Urinary bladder (tissue), 4 donors: Measurements from ENCODE around the gene SRSF4. TPM values are rescaled to one million over a fixed set of nuclear protein-coding genes. Genes with fewer than 3 reads are reported as not detected.
A peak's percentile ranks its signal among the peaks of the same experiment; 100 is the strongest.
"Not testable (repeated sequence)": the region's sequence is repeated elsewhere in the genome, so short reads cannot be mapped to it uniquely, and the experiment has no call there.

Experiments used
- DNase-seq: peaks from one replicate; pipeline ENCODE4 v3.0.0-alpha.2; 2015; ENCODE audit errors: extremely low spot score
- H3K27ac ChIP-seq: one replicate; pipeline ENCODE4 v1.5.1; 2013; ENCODE audit warnings: low read depth, mild to moderate bottlenecking, moderate library complexity
- H3K36me3 ChIP-seq: one replicate; pipeline ENCODE4 v1.6.1; 2013; ENCODE audit warnings: mild to moderate bottlenecking, moderate library complexity; ENCODE audit not compliant: insufficient read depth
- H3K4me1 ChIP-seq: one replicate; pipeline ENCODE4 v1.6.1; 2013; ENCODE audit warnings: mild to moderate bottlenecking, moderate library complexity; ENCODE audit not compliant: insufficient read depth
- H3K4me3 ChIP-seq: one replicate; pipeline ENCODE4 v1.5.1; 2013; ENCODE audit warnings: low read depth, low read length
- WGBS: extraction: QIAGEN DNeasy Blood & Tissue Kit; methylation state at CpG from one replicate; pipeline ENCODE4 v1.1.7; 2013; 5-methylcytosine and 5-hydroxymethylcytosine counted together
- polyA plus RNA-seq: library from polyadenylated mRNA; stranded (reverse); fragments of 200-250 nt; gene quantifications from one replicate; pipeline ENCODE4 v1.2.3, GENCODE V29; 2013
- total RNA-seq: library from RNA; depleted of rRNA; stranded (reverse); fragments of >200 nt; gene quantifications from one replicate; pipeline ENCODE4 v1.2.3, GENCODE V29; 2014
- donor health status: healthy with polysubstance abuse.
- donor health status: healthy.

SRSF4 gene
- total and polyA plus RNA-seq, 2 donors: 57.3 to 88.1 TPM

GRCh38 chr1:29123053-29123886, 58.4 kb downstream of the SRSF4 start:
- no peak for DNase-seq
- H3K27ac ChIP-seq: peak overlapping the region; percentile 91
- H3K4me1 ChIP-seq: peaks cover 3% of the 10 kb centered on the region
- no peaks in the 10 kb centered on the region for H3K36me3 ChIP-seq
- 4% methylated on average over 70 of the region's 70 CpGs for WGBS
- H3K4me3 ChIP-seq: peak overlapping the region; percentile 52

GRCh38 chr1:29122682-29123052, 59.0 kb downstream of the SRSF4 start:
- no peaks in the 10 kb centered on the region for H3K36me3 ChIP-seq
- 2% methylated on average over 34 of the region's 34 CpGs for WGBS
- DNase-seq: no peak
- peak overlapping the region; percentile 52 for H3K4me3 ChIP-seq
- peaks cover 3% of the 10 kb centered on the region for H3K4me1 ChIP-seq
- peak overlapping the region; percentile 91 for H3K27ac ChIP-seq

GRCh38 chr1:29121936-29122681, 59.6 kb downstream of the SRSF4 start:
- peaks cover 3% of the 10 kb centered on the region for H3K4me1 ChIP-seq
- WGBS: under 1% methylated on average over 81 of the region's 81 CpGs
- DNase-seq: no peak

DNA sequence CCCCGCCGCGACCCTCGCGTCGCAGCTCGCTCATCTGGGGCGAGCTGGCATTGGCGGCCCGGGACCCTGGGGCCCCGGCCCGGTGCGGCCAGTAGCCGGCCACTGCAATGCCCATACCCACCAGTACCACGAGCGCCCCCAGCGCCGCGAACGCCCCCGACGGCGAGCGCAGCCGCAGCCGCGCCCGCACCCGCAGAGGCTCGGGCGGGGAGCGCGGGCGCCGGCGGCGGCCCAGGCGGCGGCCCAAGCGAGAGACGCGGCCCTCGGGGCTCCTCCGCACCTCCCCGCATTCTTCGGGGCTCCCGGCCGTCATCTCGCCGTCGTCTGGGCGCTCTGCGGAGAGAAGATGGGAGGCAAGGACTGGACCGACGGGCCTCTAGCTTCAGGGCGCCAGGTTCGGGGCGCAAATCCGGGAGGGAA, 60.2 kb downstream of the SRSF4 start:
- WGBS: 1% methylated on average over 59 of the region's 59 CpGs

More at GRCh38 chr1:29121936-29122681, 59.6 kb downstream of the SRSF4 start:
- Histone ChIP-seq H3K4me3 (peak overlapping the region; percentile 52), H3K36me3 (no peaks in the 10 kb centered on the region), H3K27ac (peak overlapping the region; percentile 91)

GRCh38 chr1:29120947-29121485, 60.7 kb downstream of the SRSF4 start:
- Histone ChIP-seq H3K4me3 (peak overlapping the region; percentile 52), H3K27ac (no peak overlapping the region), H3K36me3 (no peaks in the 10 kb centered on the region), H3K4me1 (peaks cover 3% of the 10 kb centered on the region)
- DNase-seq: no peak
- WGBS: 28% methylated on average over 42 of the region's 42 CpGs

More for the DNA sequence above, 60.2 kb downstream of the SRSF4 start:
- Histone ChIP-seq H3K36me3 (no peaks in the 10 kb centered on the region), H3K27ac (peak overlapping the region; percentile 42), H3K4me3 (peak overlapping the region; percentile 52), H3K4me1 (peaks cover 3% of the 10 kb centered on the region)
- no peak for DNase-seq

DNA sequence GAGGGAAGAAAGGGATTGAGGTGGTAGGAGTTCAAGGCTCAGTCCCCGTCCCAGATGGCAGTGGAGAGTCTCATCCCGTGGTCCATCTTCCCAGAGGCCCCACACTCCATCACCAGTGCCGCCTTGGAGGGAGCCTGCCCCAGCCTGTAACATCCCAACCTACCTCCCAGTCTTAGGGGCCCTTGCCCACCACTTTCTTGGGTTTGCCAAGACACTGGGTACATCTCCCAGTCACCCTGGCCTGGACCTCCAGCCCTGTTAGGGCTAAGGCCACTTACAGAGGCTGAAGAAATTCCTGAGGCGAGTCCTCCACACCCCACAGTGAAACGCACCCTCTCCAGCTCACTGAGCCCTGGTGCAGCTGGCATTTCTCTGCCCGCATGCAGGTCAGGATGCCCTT, 61.3 kb downstream of the SRSF4 start:
- H3K4me3 ChIP-seq: no peak overlapping the region
- WGBS: 80% methylated on average over 6 of the region's 6 CpGs
- no peaks in the 10 kb centered on the region for H3K36me3 ChIP-seq
- H3K27ac ChIP-seq: no peak overlapping the region
- H3K4me1 ChIP-seq: peaks cover 3% of the 10 kb centered on the region
- DNase-seq: no peak

GRCh38 chr1:29119121-29119929, 62.4 kb downstream of the SRSF4 start:
- H3K36me3 ChIP-seq: no peaks in the 10 kb centered on the region
- WGBS: 42% methylated on average over 12 of the region's 12 CpGs
- DNase-seq: no peak
- H3K4me1 ChIP-seq: peaks cover 3% of the 10 kb centered on the region
- no peak overlapping the region for H3K4me3 ChIP-seq
- peak overlapping the region; percentile 12 for H3K27ac ChIP-seq

GRCh38 chr1:29117381-29117780, 64.3 kb downstream of the SRSF4 start:
- no peak for DNase-seq
- Histone ChIP-seq H3K4me3 (no peak overlapping the region), H3K36me3 (no peaks in the 10 kb centered on the region), H3K27ac (no peak overlapping the region), H3K4me1 (peaks cover 3% of the 10 kb centered on the region)
- 72% methylated on average over 2 of the region's 2 CpGs for WGBS

DNA sequence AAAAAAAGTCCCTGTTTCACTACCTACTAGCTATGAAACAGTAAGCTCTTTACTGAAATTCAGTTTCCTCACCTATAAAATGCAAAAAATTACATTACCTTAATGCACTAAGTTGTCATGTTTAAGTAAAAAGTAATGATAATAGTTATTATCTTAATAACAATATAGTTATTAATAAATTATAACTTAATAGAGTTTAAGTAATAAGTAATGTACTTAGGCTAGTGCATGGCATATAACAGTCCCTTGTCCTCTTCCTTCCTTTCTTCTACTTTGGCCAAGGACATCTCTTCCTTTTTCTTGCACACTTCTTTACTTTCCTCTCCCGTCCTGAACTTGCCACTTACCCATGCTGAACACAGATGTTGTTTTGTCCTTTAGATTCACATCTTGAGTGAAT, 67.0 kb downstream of the SRSF4 start:
- Histone ChIP-seq H3K4me1 (no peaks in the 10 kb centered on the region), H3K27ac (no peak overlapping the region), H3K36me3 (no peaks in the 10 kb centered on the region), H3K4me3 (no peak overlapping the region)
- 94% methylated on average over 1 of the region's 1 CpG for WGBS
- no peak for DNase-seq

- Histone ChIP-seq H3K4me3 (no peak overlapping the region), H3K4me1 (no peaks in the 10 kb centered on the region), H3K36me3 (no peaks in the 10 kb centered on the region), H3K27ac (no peak overlapping the region)
- DNase-seq: no peak
- 82% methylated on average over 6 of the region's 6 CpGs for WGBS
Measured at GRCh38 chr1:29113413-29114117, 68.1 kb downstream of the SRSF4 start.

- Histone ChIP-seq H3K36me3 (no peaks in the 10 kb centered on the region), H3K4me3 (no peak overlapping the region), H3K27ac (no peak overlapping the region), H3K4me1 (no peaks in the 10 kb centered on the region)
- DNase-seq: no peak
- 84% methylated on average over 7 of the region's 7 CpGs for WGBS
Measured at GRCh38 chr1:29112705-29113412, 68.8 kb downstream of the SRSF4 start.

GRCh38 chr1:29108041-29108440, 73.7 kb downstream of the SRSF4 start:
- H3K4me3 ChIP-seq, H3K36me3 ChIP-seq, DNase-seq, H3K27ac ChIP-seq, H3K4me1 ChIP-seq: not testable (repeated sequence)
- WGBS: 96% methylated on average over 6 of the region's 6 CpGs
